ENCODE results near the gene SELENOO.
"Not testable (repeated sequence)": the region's sequence is repeated elsewhere in the genome, so short reads cannot be mapped to it uniquely, and the experiment has no call there.

Gene SELENOO

GRCh38 chr22:50200461-50201190 is at the start of gene SELENOO:
Gene SELENOO (plus strand): TSS chr22:50201011. CDS start chr22:50201037, 26 bp downstream.
- peak; percentile 95 for DNase-seq (ENCODE audit: low spot score)

GRCh38 chr22:50151571-50152537 is 49.0 kb upstream of the SELENOO start:
- no peak for DNase-seq (ENCODE audit: low spot score)

GRCh38 chr22:50153056-50153755 is 47.6 kb upstream of the SELENOO start:
- no peak for DNase-seq (ENCODE audit: low spot score)

GRCh38 chr22:50153756-50154140 is 47.1 kb upstream of the SELENOO start:
- no peak for DNase-seq (ENCODE audit: low spot score)

GRCh38 chr22:50157709-50158375 is 43.0 kb upstream of the SELENOO start:
- no peak for DNase-seq (ENCODE audit: low spot score)

GRCh38 chr22:50160947-50161346 is 39.9 kb upstream of the SELENOO start:
- no peak for DNase-seq (ENCODE audit: low spot score)

GRCh38 chr22:50161508-50162390 is 39.1 kb upstream of the SELENOO start:
- no peak for DNase-seq (ENCODE audit: low spot score)

- DNase-seq (ENCODE audit: low spot score): no peak
Observed at GRCh38 chr22:50162391-50162956, 38.3 kb upstream of the SELENOO start.

GRCh38 chr22:50165436-50166123 is 35.2 kb upstream of the SELENOO start:
- DNase-seq (ENCODE audit: low spot score): no peak

- DNase-seq (ENCODE audit: low spot score): no peak
Observed at GRCh38 chr22:50167689-50168489, 32.9 kb upstream of the SELENOO start.

- not testable (repeated sequence) for DNase-seq (ENCODE audit: low spot score)
Observed at GRCh38 chr22:50168490-50169180, 32.2 kb upstream of the SELENOO start.

GRCh38 chr22:50169181-50169759 is 31.5 kb upstream of the SELENOO start:
- DNase-seq (ENCODE audit: low spot score): no peak

- DNase-seq (ENCODE audit: low spot score): no peak
Observed at GRCh38 chr22:50169774-50170341, 31.0 kb upstream of the SELENOO start.

- DNase-seq (ENCODE audit: low spot score): no peak
Observed at GRCh38 chr22:50170453-50171318, 30.1 kb upstream of the SELENOO start, which contains the start of gene PANX2. Gene PANX2 (plus strand): TSS chr22:50170731. CDS start chr22:50170731, 0 bp downstream.

- DNase-seq (ENCODE audit: low spot score): no peak
Observed at GRCh38 chr22:50171319-50171964, 29.4 kb upstream of the SELENOO start.

- DNase-seq (ENCODE audit: low spot score): no peak
Observed at GRCh38 chr22:50171965-50172421, 28.8 kb upstream of the SELENOO start.
